Measurements from ENCODE around the gene FARP1.

Gene FARP1

GRCh38 chr13:98198683-98199082 is 55.8 kb downstream of the FARP1 start:
- H3K4me3 ChIP-seq (replicated peaks; ENCODE audit: low read depth, low read length): no peak overlapping the region
- no peak for TF ChIP-seq CTCF (IDR thresholded peaks at IDR 0.05; ENCODE audit: low read length, missing control alignments)
- DNase-seq (ENCODE audit: low read depth): no peak

GRCh38 chr13:98199480-98199879 is 56.6 kb downstream of the FARP1 start:
- TF ChIP-seq CTCF (IDR thresholded peaks at IDR 0.05; ENCODE audit: low read length, missing control alignments): no peak
- no peak overlapping the region for H3K4me3 ChIP-seq (replicated peaks; ENCODE audit: low read depth, low read length)
- no peak for DNase-seq (ENCODE audit: low read depth)

- TF ChIP-seq CTCF (IDR thresholded peaks at IDR 0.05; ENCODE audit: low read length, missing control alignments): no peak
- no peak overlapping the region for H3K4me3 ChIP-seq (replicated peaks; ENCODE audit: low read depth, low read length)
- DNase-seq (ENCODE audit: low read depth): no peak
Measured at GRCh38 chr13:98200211-98200878, 57.5 kb downstream of the FARP1 start.

- DNase-seq (ENCODE audit: low read depth): no peak
- no peak for TF ChIP-seq CTCF (IDR thresholded peaks at IDR 0.05; ENCODE audit: low read length, missing control alignments)
- no peak overlapping the region for H3K4me3 ChIP-seq (replicated peaks; ENCODE audit: low read depth, low read length)
Measured at GRCh38 chr13:98201189-98201588, 58.3 kb downstream of the FARP1 start.

GRCh38 chr13:98201984-98202383 is 59.1 kb downstream of the FARP1 start:
- no peak overlapping the region for H3K4me3 ChIP-seq (replicated peaks; ENCODE audit: low read depth, low read length)

GRCh38 chr13:98203646-98204326 is 60.9 kb downstream of the FARP1 start:
- TF ChIP-seq CTCF (IDR thresholded peaks at IDR 0.05; ENCODE audit: low read length, missing control alignments): no peak
- no peak for DNase-seq (ENCODE audit: low read depth)
- no peak overlapping the region for H3K4me3 ChIP-seq (replicated peaks; ENCODE audit: low read depth, low read length)

More at GRCh38 chr13:98201984-98202383, 59.1 kb downstream of the FARP1 start:
- TF ChIP-seq CTCF (IDR thresholded peaks at IDR 0.05; ENCODE audit: low read length, missing control alignments): no peak
- no peak for DNase-seq (ENCODE audit: low read depth)
